ENCODE results near the gene EFCAB7.
A peak's percentile ranks its signal among the peaks of the same experiment; 100 is the strongest.

Gene EFCAB7

GRCh38 chr1:63603810-63604209, 80.5 kb downstream of the EFCAB7 start:
- DNase-seq: no peak

GRCh38 chr1:63607322-63607721, 84.0 kb downstream of the EFCAB7 start:
- no peak for DNase-seq

- DNase-seq: no peak
Observed at GRCh38 chr1:63611231-63611630, 87.9 kb downstream of the EFCAB7 start.

- no peak for DNase-seq
Observed at GRCh38 chr1:63612564-63612963, 89.2 kb downstream of the EFCAB7 start.

GRCh38 chr1:63612971-63613370, 89.6 kb downstream of the EFCAB7 start:
- DNase-seq: no peak

- peak; percentile 32 for DNase-seq
Observed at GRCh38 chr1:63615768-63616420, 92.6 kb downstream of the EFCAB7 start.

GRCh38 chr1:63617450-63617849, 94.1 kb downstream of the EFCAB7 start:
- DNase-seq: no peak

GRCh38 chr1:63618011-63618410, 94.7 kb downstream of the EFCAB7 start:
- no peak for DNase-seq

- DNase-seq: no peak
Observed at GRCh38 chr1:63619558-63619957, 96.2 kb downstream of the EFCAB7 start.

- DNase-seq: no peak
Observed at GRCh38 chr1:63620671-63621070, 97.3 kb downstream of the EFCAB7 start.

- DNase-seq: no peak
Observed at GRCh38 chr1:63621075-63621474, 97.8 kb downstream of the EFCAB7 start.

GRCh38 chr1:63621698-63622097, 98.4 kb downstream of the EFCAB7 start:
- no peak for DNase-seq

Data from GDM1 (cell line).